Ramos (cell line): ENCODE results near the gene PRRC2C.
"Not testable (repeated sequence)": the region's sequence is repeated elsewhere in the genome, so short reads cannot be mapped to it uniquely, and the experiment has no call there.

ENCODE experiments used
- in situ Hi-C: fragments of 300-500 bp; cut with MboI; formaldehyde crosslinking; loops from one replicate; pipeline ENCODE4 v1.14.3; 2022; ENCODE audit warnings: low sequenced_read_pairs; ENCODE audit not compliant: unreplicated experiment

PRRC2C gene

GRCh38 chr1:171495444-171495843, 10.1 kb downstream of the PRRC2C start:
- in situ Hi-C loops = no loop called here

GRCh38 chr1:171500304-171500703, 15.0 kb downstream of the PRRC2C start:
- in situ Hi-C loops = no loop called here

- in situ Hi-C loops = no loop called here
Observed at GRCh38 chr1:171500803-171501202, 15.5 kb downstream of the PRRC2C start.

DNA sequence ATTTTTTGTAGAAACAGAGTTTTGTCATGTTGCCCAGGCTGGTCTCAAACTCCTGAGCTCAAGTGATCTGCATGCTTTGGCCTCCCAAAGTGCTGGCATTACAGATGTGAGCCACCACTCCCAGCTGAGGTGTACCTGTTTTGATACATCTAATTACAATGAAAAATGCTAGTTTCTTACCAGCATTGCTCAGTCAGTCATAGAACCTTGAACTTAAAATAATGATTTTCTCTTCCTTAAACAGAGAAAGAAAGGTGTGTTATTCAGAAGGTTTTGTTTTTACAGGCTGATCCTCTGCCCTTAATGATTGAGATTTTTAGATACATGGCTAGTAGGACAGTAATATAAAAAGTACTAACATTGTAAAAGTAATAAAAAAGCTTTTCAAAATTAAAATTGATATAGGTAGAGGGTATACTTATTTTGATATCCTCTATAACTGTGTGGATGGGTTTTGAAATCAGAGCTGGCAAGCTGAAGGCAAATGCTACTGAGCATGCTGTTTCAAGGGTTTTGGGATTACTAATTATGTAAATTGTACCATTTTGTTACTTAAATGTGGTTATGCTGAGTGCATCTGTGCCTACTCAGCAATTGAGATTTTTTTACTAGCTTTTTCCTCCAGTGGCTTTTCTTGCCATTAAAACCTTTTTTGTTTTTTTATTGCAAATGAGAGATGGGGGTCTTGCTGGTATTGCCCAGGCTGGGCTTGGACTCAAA, 16.1 kb downstream of the PRRC2C start:
- in situ Hi-C loops = no loop called here

- in situ Hi-C loops = no loop called here
Observed at GRCh38 chr1:171506525-171507304, 21.4 kb downstream of the PRRC2C start.

DNA sequence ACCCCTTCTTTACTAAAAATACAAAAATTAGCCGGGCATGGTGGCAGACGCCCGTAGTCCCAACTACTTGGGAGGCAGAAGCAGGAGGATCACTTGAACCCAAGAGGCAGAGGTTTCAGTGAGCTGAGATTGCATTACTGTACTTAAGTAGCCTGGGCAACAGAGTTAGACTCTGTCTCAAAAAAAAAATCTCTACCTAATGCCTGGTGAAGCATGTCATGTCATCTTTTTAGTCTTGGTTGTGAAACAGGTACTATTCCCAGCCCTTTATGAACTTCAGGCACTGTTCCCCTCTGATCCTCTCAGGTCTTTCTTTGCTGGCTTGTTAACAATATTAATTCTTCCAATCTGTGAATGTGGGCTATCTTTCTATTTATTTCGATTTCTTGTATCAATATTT, 22.1 kb downstream of the PRRC2C start:
- in situ Hi-C loops = no loop called here

DNA sequence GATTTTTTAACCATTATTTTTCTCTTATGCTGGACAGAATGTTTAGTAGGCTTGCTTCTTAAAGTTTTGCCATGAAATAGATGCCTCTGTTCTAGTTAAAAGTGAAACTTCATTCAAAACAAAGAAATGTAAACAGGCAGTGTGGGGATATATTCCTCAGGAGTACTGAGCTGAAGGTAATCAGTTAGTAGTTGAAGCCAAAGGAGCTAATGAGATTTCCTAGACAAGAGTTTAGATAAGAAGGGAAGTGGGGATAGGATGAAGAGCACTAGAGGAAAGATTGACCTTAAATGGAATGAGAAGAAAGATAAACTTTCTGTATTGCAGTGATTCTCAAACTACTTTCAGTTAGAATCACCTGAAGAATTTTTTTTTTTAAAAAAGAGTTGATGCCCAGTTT, 23.9 kb downstream of the PRRC2C start:
- in situ Hi-C loops = no loop called here

DNA sequence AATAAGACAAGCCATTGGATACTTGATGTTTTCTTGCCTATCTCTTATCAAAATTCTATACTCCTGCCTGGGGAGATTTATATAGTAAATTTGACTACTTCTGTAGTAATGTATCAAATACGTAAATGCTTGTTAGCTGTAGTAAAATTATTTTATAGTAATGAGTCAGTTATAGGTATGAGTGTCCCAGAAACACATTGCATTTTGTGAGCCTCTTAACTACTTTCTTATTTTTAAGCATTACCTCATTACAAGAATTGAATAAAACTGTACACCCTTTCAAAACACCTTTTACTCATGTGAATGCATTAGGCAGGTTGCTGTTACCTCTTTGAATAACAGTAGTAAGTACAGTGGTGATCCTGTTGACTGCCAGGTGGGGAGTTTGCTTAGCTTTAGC, 28.4 kb downstream of the PRRC2C start:
- in situ Hi-C loops = no loop called here

GRCh38 chr1:171515299-171515698, 30.0 kb downstream of the PRRC2C start:
- in situ Hi-C loops = no loop called here

GRCh38 chr1:171515741-171516140, 30.4 kb downstream of the PRRC2C start:
- in situ Hi-C loops = no loop called here

DNA sequence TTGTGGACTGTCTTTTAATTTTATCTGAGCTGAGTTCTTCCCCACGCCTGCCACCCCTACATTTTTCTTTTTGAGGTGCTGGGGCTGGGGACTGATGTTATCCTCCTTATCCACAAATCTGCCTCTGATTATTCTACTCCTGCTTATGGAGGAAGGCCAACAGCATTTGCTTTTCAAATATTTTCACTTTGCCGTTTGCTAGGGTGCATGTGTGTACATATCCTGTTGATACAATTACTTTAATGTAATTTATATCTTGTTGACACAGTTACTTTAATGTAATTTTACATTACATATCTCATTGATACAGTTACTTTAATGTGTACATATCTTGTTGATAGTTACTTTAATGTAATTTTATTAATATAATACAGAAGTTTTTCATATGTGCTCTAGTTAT, 36.2 kb downstream of the PRRC2C start:
- in situ Hi-C loops = no loop called here

DNA sequence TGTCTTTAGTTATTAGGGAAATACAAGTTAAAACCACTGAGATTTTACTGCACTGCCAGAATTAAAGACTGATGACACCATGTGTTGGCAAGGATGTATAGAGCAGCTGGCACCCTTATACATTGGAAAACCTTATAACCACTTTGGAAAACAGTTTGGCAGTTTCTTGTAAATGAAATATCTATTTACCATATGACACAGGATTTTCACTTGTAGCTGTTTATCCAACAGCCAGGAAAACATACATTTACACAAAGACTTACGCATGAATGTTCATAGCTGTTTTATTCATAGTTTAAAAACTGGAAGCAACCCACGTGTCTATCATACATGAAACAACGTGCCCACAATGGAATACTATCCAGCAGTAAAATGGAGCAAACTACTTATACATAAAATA, 45.3 kb downstream of the PRRC2C start:
- in situ Hi-C loops = no loop called here

DNA sequence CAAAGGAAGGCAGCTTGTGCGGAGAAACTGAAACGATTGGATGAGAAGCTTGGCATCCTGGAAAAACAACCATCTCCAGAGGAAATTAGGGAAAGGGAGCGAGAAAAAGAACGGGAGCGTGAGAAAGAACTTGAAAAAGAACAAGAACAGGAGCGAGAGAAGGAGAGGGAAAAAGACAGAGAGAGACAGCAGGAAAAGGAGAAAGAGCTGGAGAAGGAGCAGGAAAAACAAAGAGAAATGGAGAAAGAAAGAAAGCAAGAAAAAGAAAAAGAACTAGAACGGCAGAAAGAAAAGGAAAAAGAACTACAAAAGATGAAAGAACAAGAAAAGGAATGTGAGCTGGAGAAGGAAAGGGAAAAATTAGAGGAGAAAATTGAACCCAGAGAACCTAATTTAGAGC, 47.2 kb downstream of the PRRC2C start:
- in situ Hi-C loops = no loop called here

DNA sequence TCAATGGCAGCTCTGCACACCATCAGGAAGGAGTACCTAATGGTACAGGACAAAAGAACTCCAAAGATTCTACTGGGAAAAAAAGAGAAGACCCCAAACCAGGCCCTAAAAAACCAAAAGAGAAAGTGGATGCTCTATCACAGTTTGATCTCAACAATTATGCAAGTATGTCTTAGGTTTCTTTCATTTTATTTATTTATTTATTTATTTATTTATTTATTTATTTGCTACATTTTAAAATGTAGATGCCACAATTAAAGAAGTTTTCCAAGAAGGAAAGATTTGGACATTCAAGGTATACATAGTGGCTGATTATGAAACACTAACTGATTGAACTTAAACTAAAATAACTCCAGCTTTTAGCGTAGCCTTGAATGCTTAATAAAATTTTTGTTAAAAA, 60.2 kb downstream of the PRRC2C start:
- in situ Hi-C loops = no loop called here

DNA sequence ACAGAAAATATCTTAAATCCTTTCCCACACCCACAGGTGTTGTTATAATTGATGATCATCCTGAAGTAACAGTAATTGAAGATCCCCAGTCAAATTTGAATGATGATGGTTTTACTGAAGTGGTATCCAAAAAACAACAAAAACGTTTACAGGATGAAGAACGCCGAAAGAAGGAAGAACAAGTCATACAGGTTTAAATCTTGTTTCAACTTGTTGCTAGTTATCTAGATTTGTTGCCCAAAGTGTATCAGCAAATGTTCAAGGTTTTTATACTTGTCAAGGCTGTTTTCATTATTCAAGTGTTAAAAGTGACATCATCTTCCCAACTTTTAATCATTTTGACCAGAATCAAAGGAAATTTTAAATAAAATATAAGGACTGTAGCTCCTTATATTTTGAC, 64.7 kb downstream of the PRRC2C start:
- in situ Hi-C loops = no loop called here

DNA sequence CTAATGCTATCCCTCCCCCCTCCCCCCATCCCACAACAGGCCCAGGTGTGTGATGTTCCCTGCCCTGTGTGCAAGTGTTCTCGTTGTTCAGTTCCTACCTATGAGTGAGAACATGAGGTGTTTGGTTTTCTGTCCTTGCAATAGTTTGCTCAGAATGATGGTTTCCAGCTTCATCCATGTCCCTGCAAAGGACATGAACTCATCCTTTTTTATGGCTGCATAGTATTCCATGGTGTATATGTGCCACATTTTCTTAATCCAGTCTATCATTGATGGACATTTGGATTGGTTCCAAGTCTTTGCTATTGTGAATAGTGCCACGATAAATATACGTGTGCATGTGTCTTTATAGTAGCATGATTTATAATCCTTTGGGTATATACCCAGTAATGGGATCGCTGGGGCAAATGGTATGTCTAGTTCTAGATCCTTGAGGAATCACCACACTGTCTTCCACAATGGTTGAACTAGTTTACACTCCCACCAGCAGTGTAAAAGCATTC, 65.3 kb downstream of the PRRC2C start:
- in situ Hi-C loops = not testable (repeated sequence)

DNA sequence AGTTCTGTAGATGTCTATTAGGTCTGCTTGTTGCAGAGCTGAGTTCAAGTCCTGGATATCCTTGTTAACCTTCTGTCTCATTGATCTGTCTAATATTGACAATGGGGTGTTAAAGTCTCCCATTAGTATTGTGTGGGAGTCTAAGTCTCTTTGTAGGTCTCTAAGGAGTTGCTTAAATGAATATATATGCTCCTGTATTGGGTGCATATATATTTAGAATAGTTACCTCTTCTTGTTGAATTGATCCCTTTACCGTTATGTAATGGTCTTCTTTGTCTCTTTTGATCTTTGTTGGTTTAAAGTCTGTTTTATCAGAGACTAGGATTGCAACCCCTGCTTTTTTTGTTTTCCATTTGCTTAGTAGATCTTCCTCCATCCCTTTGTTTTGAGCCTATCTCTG, 68.6 kb downstream of the PRRC2C start:
- in situ Hi-C loops = not testable (repeated sequence)

DNA sequence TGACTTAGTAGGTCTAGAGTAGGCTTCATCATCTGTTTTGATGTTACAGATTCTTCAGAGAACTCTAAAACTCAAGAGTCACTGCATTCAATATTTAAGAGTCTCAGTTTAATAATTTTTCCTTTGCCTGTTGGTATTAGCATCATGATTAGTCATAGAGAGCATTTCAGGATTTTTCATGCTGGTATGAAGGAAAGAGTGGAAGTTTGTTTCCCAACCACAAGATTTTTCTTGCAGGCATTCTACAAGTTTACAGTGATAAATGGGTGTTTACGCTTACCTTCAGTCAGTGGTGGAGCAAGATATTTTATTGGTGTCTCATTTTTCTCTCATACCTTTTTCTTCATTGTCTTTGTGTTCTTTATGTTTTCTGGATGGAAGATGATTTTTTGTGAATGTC, 78.3 kb downstream of the PRRC2C start:
- in situ Hi-C loops = no loop called here

- in situ Hi-C loops = no loop called here
Observed at GRCh38 chr1:171566467-171566866, 81.1 kb downstream of the PRRC2C start.

DNA sequence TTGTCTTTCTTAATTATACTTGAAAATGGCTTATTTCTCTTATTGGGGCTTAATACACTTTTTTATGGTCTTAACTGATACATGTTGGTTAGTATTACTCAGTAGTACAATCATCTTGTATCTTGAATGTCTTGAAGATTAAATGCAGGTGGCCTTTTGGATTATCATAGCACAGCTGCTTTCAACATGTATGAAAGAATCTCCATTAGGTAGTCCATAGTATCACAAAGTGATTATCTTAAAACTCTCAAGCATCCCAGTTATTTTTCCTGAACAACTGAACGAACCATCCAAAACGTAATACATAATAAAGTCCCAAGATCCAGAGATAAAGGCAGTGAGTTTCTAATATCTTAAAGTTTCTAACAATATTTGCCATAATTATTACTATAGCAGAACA, 85.0 kb downstream of the PRRC2C start:
- in situ Hi-C loops = no loop called here

DNA sequence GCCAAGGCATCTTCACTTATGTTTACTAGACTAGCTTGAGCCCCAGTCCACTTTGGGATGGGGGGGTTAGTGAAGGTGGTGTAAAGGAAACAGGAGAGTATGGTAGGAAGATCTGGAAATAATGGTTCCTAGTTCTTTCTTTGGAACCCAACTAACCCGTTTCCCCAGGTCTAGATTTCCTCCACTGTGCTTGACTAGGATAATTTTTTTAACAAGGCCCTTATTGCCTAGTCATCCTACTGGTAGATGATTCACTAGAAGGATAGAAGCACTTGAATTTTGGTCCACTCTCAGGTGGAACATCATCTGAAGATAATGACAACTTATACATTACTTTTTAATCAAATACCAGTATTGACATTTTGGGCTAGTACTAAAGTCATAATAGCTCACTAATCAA, 90.8 kb downstream of the PRRC2C start:
- in situ Hi-C loops = no loop called here

DNA sequence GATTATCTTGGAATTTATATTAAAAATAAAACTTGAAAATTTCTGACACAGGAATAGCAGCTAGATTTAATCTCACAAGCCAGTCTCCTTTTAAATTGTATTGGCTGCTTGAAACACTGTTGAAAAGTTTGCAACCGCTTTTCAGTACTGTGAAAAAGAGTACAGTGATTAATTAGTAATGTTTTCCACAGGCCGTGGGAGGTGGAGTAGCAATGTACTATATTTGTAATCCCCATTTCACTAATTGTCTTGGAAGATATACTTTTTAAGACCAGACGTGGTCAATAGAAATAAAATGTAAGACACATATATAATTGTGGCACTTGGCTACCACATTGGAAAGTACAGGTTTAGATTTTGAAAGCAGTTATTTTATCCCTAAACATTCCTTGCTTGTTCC, 95.9 kb downstream of the PRRC2C start:
- in situ Hi-C loops = no loop called here
